ENCODE measurements around the gene RIPK3. TPM values are rescaled to one million over a fixed set of nuclear protein-coding genes. Genes with fewer than 3 reads are reported as not detected.

RIPK3 gene
- total and polyA plus RNA-seq, 7 donors: 0.94 to 1.9 (median 1.2) TPM

DNA sequence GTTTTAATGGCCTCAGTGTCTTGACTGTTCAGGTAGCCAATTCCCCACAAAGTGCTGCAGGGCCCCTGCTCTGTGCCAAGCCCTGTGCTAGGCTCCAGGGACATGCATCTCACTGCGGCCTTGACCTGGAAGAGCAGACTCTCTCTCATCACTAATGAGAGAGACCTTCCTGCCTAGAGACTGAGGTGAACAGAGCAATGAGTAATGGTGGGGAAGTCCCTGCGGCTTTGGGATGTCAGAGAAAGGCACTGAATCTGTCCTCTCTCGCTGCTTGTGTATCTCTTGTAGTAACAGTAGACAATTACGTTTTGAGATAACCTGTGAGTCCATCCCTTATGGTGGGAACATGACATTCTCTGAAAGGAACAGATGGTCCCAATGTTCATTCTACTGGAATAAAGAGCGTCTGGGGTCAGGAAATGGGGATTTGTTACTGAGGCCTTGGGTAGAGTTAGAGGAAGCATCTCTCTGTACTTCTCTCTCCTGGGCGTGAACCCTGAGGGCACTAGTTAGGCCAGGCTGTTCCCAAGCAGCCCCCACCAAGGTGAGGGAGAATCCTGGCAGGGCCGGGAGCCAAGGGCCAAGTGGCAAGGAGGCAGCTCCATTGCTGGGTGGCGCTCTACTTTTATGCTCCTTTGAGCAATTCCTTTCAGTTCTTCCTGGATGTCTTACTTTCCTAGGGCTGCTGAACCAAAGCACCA lies 41.7 kb upstream of the RIPK3 start:
- no peak for TF ChIP-seq CTCF (IDR thresholded peaks at IDR 0.05)
- Histone ChIP-seq H3K4me1 (no peaks in the 10 kb centered on the region), H3K27me3 (ENCODE audit: insufficient read depth in 3 of 3, low read length in 2 of 3) (peaks cover 0 to 8% (median 0%) of the 10 kb centered on the region in 3 donors), H3K4me3 (no peak overlapping the region), H3K9me3 (no peaks in the 10 kb centered on the region), H3K27ac (no peak overlapping the region), H3K36me3 (ENCODE audit: insufficient read depth in 1 of 2, low read depth in 1 of 2) (no peaks in the 10 kb centered on the region)
- DNase-seq (no peak), ATAC-seq (no peak)
- 79 to 83% (median 80%) methylated on average over 8 of the region's 8 CpGs for WGBS, 3 donors
- intact Hi-C loops (cut with DNase I): no loop called here

DNA sequence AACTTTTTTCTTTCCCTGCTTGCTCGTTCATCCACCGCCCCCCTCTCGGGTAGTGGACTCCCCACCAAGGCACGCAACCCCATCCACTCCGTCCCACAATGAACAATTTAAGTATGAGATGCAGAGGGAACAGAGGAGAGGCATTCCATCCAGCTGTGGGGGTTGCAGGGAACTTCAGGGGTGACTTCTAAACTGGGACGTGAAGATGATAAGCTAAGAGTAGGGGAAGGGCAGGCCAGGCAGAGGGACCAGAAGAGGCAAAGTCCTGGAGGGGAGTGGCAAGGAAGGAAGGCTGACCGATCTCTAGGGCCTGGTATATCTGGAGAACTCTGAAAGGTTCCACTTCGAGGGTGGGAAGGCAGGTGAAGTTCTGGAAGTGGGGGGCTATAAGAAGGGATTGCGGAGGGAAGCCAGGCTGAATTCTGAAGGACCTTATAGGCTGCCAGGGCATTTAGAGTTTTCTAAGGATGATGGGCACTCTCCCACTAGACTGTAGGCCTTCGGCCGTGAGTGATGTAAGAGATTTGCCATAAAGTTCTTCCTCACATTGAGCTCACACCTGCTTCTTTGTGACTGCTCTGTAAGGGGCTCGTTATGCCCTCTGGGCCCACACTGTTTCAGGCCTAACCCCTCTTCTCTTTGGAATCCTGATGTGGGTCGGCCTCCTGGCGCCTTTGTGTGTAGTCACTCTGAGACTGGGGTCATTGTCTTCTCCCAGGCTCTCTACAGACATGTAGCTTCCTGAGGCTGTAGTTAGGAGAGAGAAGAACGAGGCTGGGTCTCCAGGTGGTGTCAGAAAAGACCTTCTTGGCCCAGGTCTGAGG lies 40.3 kb upstream of the RIPK3 start:
- TF ChIP-seq CTCF (IDR thresholded peaks at IDR 0.05): no peak

DNA sequence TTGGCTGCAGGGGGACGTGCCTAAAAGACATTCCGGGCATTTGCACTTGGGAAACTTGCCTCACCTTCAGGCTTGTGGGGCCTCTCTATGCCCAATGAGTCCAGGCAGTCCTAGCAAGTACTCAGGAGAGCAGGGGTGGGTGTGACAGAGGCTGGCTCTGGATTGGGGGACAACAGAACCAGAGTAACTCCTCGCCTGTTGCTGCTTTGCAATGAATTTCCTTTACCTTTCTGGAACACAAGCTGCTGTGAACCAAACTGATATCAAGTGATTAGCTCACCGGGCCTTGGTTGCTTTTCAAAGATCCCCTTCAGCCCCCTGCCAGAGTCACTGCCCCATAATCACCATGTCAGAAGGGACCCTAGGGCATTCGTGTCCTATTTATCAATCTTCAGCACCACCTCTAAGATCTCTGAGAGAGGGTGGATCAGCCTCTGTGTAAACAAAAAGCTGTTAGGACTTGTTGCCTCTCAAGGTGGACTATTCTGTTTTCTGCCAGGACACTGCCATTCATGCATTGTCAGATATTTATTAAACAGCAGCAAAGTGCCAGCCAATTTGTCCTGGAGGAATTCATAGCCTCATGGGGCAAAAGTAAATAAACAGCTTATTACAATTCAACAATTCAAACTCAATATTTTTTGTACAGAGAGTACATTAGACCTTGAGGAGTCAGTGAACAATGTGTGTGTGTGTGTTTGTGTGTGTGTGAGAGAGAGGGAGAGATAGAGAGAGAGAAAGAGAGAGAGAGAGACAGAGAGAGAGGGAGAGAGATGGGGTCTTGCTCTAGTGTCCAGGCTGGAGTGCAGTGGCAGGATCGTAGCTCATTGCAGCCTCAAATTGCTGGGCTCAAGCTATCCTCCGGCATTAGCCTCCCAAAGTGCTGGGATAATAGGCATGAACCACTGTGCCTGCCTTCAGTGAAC lies 39.5 kb upstream of the RIPK3 start:
- WGBS, 3 donors: 76 to 77% (median 76%) methylated on average over 7 of the region's 7 CpGs
- Histone ChIP-seq H3K4me3 (no peak overlapping the region), H3K36me3 (ENCODE audit: insufficient read depth in 1 of 2, low read depth in 1 of 2) (no peaks in the 10 kb centered on the region), H3K4me1 (no peaks in the 10 kb centered on the region), H3K9me3 (no peaks in the 10 kb centered on the region), H3K27me3 (ENCODE audit: insufficient read depth in 3 of 3, low read length in 2 of 3) (peaks cover 0 to 5% (median 0%) of the 10 kb centered on the region in 3 donors), H3K27ac (no peak overlapping the region)
- ATAC-seq: no peak
- no peak for DNase-seq
- no peak for TF ChIP-seq CTCF (IDR thresholded peaks at IDR 0.05)
- intact Hi-C loops (cut with DNase I): no loop called here

More for the DNA sequence above, 40.3 kb upstream of the RIPK3 start:
- Histone ChIP-seq H3K4me3 (no peak overlapping the region), H3K36me3 (ENCODE audit: insufficient read depth in 1 of 2, low read depth in 1 of 2) (no peaks in the 10 kb centered on the region), H3K4me1 (no peaks in the 10 kb centered on the region), H3K9me3 (no peaks in the 10 kb centered on the region), H3K27me3 (ENCODE audit: insufficient read depth in 3 of 3, low read length in 2 of 3) (peaks cover 0 to 8% (median 0%) of the 10 kb centered on the region in 3 donors), H3K27ac (no peak overlapping the region)
- intact Hi-C loops (cut with DNase I): no loop called here
- 73 to 75% (median 73%) methylated on average over 15 of the region's 15 CpGs for WGBS, 3 donors
- ATAC-seq (no peak), DNase-seq (no peak)

- Histone ChIP-seq H3K4me1 (no peaks in the 10 kb centered on the region), H3K27ac (no peak overlapping the region), H3K36me3 (ENCODE audit: insufficient read depth in 1 of 2, low read depth in 1 of 2) (no peaks in the 10 kb centered on the region), H3K9me3 (no peaks in the 10 kb centered on the region), H3K27me3 (ENCODE audit: insufficient read depth in 3 of 3, low read length in 2 of 3) (no peaks in the 10 kb centered on the region), H3K4me3 (no peak overlapping the region)
- intact Hi-C loops (cut with DNase I): no loop called here
- ATAC-seq (no peak), DNase-seq (no peak)
- 76 to 89% (median 78%) methylated on average over 3 of the region's 3 CpGs for WGBS, 3 donors
- TF ChIP-seq CTCF (IDR thresholded peaks at IDR 0.05): no peak
Measured at GRCh38 chr14:24378327-24378726, 38.5 kb upstream of the RIPK3 start.

All from psoas muscle (tissue), 8 donors.